H1 (cell line): ENCODE results near the gene ERH. TPM values are rescaled to one million over a fixed set of nuclear protein-coding genes. Genes with fewer than 3 reads are reported as not detected.

Experiments used
- CHD1 ChIP-seq: IDR thresholded peaks from 2 replicates; pipeline ENCODE4 v1.6.1; 2012; ENCODE audit warnings: low read depth, low read length, improper control_type of control experiment
- CTBP2 ChIP-seq: IDR thresholded peaks from 2 replicates; pipeline ENCODE4 v1.7.0; 2011; ENCODE audit warnings: borderline replicate concordance, mild to moderate bottlenecking, moderate library complexity, mixed read lengths, low read length; ENCODE audit not compliant: insufficient read depth, insufficient read length
- HDAC6 ChIP-seq: IDR thresholded peaks from one replicate; pipeline ENCODE4 v1.7.1; 2012; ENCODE audit warnings: low read depth, mild to moderate bottlenecking, inconsistent platforms, low read length, moderate library complexity
- MAX ChIP-seq: IDR thresholded peaks from 2 replicates; pipeline ENCODE4 v1.6.1; 2012; ENCODE audit warnings: inconsistent platforms
- RNF2 ChIP-seq: fragments of 200-900, 300-1000 bp; sonication (generic); IDR thresholded peaks from 2 replicates; pipeline ENCODE4 v1.7.1; 2016; ENCODE audit warnings: borderline replicate concordance, low read depth, mild to moderate bottlenecking, antibody characterized with exemption, low read length; ENCODE audit not compliant: poor library complexity, severe bottlenecking; ENCODE audit errors: missing control alignments
- SRF ChIP-seq: IDR thresholded peaks from 2 replicates; pipeline ENCODE4 v1.6.1; 2011; ENCODE audit warnings: mild to moderate bottlenecking, low read depth, low read length, moderate library complexity
- polyA plus RNA-seq, 7 experiments: library from polyadenylated mRNA; depleted of rRNA in 3 of 7; stranded (reverse) in 5 of 7; unstranded in 2 of 7; fragments of >200 nt in 5 of 7; fragments of 200-250 nt in 2 of 7; gene quantifications; 1 replicate in 5 of 7; 2 replicates in 1 of 7; 4 replicates in 1 of 7; pipeline versions ENCODE4 v1.2.1 to v1.2.3, GENCODE V29; 2011 to 2013; ENCODE audit warnings: missing spikeins in 2 of 7, mixed read lengths in 2 of 7
- total RNA-seq: library from RNA; stranded (reverse); fragmentation: NEBNext Ultra II Directional; extraction: Animal tissue kit (Norgen Biotek cat#: 25700); gene quantifications from 2 replicates; pipeline ENCODE4 v1.2.1, GENCODE V29; 2021

The ERH gene
- total and polyA plus RNA-seq, 2 of the 8 experiments (the other 6 are each of a cell fraction or from before 2014, with no cell fraction given) = 329 to 454 TPM

- no peak for TF ChIP-seq SRF
- TF ChIP-seq CHD1 = no peak
- no peak for TF ChIP-seq CTBP2
- TF ChIP-seq HDAC6 = no peak
- TF ChIP-seq MAX = no peak
- no peak for TF ChIP-seq RNF2
Observed at GRCh38 chr14:69349091-69349777, 48.9 kb downstream of the ERH start (continued).
